GM18520 (cell line): Measurements from ENCODE around the gene RAP1B.

Experiments used
- ATAC-seq: cut with Tn5 transposase; IDR thresholded peaks from one replicate; pipeline ENCODE4 v1.9.1; 2021; ENCODE audit not compliant: unreplicated experiment

The RAP1B gene

DNA sequence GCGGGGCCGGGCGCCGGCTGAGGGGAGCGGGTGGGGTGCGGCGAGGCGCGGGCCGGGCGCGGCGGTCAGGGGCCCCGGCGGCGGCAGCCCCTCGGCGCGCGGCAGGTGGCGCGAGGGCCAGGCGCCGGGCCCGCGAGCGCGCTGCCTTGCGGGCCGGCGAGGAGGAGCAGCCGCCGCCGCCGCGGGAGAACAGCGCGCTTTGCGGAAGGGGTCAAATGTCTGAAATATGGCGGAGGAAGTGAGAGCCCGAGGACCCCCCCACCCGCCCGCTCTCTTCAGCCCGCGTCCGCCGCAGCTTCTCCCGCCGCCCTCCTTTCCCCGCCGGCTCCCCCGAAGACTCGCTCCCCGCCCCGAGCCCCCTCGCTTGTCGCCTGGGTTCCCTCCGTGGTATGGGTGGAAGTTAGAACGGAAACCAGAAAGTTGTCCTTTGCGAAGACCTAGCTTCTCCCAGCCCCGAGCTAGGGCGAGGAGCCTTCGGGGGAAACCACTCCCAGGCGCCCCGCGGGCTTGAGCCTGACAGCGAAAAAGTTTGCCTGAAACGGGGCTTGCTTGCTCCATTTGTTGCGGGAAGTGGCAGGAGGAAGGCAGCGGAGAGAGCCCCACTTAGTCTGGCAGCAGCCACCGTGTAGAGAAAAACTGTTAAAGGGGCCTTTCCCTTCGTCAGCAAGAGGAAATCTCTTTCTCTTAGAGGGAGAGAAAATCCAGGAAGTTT is 551 bp downstream of the RAP1B start:
- no peak for ATAC-seq

DNA sequence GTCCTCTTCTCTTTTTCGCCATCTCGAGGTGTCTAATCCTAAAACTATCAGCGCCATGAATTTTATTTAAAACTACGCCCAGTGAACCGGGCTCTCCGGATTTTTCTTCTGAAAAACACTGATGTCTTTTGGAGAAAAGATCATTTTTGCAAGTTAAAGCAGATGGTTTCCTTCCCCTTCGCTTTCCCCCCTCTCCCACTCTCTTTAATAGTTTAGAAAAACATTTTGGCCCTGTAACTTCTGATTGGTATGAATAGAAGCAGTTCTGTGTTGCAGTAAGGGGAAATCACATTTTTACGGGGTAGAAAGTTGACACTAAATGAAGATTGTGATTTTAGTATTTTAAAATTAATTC is 1.1 kb downstream of the RAP1B start:
- no peak for ATAC-seq

DNA sequence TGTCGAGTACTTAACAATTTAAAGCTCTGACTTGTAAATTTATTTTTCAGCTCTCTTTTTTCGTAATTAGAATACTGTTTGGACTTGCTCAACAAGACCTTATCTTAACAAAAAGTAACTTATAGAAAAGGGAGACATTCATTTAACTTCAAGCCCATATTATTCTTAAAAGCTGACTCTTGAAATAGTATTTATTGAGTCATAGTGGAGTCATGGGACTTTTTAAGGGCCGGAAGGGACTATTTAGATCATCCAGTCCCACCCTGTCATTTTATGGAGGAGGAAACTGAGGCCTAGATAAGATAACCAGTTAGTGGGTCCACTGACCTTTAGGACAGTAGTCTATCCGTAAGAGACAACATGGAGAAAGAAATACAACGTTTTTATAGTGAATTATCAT is 1.5 kb downstream of the RAP1B start:
- ATAC-seq = no peak

DNA sequence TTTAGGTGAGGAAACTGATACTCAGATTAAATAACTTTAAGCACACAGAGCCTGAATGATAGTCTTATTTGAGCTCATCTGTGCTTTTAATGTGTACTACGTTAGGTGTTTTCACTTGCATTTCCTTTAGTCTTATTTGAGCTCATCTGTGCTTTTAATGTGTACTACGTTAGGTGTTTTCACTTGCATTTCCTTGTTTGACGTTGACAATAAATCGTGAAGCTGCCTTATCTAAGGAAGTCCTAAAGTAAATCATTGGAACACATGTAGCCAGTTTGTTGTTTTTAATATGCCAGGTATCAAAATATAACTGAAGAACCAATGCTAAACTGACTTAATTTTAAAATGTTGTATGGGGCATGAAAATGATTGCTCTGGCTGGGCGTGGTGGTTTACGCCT is 2.0 kb downstream of the RAP1B start:
- no peak for ATAC-seq

DNA sequence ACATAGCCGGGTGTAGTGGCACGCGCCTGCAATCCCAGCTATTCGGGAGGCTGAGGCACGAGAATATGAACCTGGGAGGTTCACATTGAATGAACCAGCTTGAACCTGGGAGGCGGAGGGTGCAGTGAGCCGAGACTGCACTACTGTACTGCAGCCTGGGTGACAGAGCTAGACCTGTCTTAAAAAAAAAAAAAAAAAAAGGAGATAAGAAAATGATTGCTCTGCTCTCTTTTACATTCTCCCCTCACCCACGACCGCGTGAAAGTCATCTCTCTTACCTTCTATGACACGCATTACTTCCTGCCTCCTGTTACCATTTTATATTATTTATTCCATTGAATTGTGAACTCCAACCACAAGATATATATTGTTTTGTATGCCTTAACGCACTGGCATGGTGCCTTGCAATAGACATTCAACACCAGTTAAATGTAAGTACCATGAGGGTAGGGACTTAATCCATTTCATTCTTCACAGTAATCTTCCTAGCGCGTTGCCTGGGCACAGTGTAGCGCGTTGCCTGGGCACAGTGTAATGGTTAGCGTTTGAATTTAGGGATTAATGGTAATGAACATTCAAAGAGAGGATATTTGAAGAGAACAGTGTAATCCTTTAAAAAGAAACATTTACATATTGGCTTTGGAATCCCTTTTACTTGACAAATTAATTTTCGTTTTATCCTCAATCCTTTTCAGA is 2.7 kb downstream of the RAP1B start:
- no peak for ATAC-seq

DNA sequence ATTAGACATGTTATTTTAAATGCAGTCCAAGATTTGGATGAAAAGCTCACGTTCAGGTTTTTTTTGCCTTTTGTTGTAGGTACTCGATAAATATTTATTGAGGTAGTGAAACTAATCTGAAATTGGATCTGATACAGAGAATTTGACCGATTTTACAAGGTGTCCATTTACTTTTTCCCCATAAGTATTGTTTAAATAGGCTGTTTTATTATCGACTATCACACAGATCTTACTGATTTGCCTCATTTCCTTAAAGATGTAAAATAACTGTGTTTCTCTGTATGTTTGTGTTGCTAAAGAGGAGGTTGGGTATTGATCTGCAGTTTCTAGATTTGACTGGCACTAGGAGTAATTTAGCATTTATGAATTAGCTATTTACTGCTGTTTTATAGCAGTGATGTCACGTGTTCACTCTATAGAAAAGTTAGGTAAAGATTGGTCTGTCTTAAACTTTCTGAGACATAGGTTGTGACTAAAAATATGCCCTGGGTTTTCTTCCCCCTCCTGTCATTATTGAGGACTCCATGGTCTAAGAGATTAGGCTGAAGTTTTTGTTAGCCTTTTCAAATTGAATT is 3.5 kb downstream of the RAP1B start:
- ATAC-seq = no peak

DNA sequence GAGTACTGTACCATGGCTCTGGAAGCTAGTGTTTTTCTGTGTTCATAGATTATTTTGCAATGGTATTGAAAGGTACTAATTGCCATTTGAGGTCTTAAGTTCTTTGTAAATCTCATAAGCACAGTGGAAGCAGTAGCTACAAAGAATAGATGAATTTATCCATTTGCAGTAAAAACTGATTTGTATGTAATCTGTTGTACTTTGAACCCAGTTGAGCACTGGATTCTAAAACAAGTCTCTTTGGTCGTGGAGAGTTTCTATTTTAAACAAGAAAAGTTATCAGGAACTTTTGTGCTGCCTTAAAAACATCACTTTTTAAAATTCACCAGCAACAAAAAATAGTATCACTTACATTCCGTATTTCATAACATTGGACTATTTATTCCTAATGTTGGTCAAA is 4.1 kb downstream of the RAP1B start:
- ATAC-seq = no peak

DNA sequence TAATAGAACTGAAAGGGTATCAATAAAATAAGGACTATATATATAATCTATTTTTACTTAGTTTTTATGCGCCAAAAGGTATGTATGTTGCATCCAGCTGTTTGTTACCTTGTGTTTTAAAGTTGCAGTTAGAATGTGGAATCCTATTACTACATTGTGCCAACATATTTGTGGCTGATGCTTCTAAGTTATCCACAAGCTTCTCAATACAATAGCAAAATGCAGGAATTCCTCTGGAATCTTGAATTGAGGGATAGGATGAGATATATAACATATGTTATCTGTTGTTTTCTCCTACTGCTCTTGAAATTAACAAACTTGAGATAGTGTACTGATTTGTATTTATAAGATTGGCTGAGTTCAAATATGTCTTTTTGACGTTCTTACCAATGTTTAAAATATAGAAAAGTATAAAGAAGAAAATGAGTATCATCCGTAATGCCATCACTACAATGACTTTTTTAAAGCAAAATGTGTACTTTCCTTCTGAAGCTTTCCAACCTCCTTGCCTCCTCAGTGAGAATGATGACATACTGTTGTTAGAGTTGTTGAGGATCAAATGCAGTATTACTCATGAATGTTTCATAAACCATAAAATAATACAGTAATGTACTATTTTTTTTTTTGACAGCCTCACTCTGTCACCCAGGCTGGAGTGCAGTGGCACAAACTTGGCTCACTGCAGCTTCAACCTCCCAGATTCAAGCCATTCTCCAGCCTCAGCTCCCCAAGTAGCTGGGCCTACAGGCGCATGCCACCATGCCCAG is 6.6 kb downstream of the RAP1B start:
- ATAC-seq = no peak

DNA sequence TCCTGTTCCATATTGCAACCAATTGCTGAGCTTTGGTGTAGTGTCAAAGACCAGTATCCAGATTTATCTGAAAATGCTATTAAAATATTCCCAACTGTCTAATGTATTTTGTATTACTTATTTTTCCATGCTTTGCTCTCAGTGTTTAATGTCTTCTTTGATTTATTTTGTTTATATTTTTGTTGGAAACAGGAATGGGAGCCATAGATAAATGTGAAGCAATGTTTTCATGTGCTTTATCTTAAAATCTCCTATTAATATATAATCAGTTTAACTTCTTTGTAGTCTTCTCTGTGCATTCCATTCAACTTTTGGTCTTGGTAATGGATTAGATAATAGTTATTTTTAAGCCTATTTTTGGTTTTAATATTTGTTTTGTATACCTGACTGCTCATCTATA is 8.8 kb downstream of the RAP1B start:
- no peak for ATAC-seq

DNA sequence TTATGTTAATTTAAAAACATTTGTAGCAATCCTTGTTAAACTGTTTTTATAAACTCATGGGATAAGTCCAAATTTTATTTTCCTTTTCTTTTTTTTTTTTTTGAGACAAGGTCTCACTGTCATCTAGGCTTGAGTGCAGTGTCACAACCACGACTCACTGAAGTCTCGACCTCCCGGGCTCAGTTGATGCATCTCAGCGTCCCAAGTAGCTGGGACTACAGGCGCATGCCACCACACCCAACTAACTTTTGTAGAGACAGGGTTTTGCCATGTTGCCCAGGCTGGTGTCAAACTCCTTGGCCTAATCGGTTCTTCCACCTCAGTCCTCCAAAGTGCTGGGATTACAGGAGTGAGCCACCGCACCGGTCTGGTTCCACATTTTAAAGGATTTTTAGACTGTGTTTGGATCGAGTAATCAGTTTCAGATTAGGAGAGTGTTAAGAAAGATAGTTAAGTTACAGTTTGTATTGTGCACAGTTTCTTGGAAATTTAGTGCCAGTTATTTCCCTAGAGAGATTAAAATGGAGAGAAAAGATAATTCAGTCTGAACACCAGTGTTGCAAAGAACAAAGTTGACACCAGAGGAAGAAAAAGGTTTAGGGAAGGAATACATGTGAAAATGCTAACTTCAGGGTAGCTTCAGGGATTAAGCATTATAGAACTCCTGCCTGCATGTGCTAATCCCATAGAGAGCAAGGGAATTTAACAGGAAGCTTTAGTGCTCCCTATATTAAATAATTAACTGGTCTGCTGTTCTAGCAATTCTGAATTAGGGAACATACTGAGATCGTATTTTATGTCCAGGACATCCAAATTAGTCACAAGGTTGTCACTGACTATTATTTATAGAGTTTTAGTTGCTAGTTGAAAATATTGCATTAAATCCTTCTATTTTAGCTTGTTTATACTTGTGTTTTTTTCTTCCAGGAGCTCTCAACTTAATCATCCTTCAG is 10.1 kb downstream of the RAP1B start:
- ATAC-seq = no peak

DNA sequence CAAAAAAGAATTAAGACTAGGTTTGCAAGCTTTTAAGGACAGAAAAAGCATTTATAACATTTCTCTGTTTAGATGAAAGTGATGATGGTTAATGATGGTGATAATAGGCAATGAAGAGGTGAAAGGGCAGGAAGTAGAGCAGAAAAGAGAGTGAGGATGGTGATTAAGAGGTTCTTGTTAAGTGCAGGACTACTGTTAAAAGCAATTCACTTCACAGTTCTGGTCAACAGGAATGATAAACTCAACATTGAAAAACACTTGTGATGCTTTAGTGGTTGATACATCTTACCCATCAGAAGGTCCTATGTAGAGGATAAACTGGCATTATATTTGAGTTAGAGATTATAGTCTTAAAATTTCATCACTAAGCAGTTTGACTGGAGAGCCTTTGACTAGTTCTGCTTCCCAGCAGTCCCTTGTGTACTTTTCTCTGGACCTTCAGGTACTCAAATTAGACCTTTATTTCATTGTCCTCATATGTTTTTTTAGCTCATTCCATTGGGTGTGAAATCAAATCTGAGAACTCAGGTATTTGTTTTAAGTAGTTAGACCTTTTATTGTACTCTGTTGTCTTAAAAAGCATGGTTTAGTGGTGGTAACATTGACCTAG is 10.9 kb downstream of the RAP1B start:
- no peak for ATAC-seq

DNA sequence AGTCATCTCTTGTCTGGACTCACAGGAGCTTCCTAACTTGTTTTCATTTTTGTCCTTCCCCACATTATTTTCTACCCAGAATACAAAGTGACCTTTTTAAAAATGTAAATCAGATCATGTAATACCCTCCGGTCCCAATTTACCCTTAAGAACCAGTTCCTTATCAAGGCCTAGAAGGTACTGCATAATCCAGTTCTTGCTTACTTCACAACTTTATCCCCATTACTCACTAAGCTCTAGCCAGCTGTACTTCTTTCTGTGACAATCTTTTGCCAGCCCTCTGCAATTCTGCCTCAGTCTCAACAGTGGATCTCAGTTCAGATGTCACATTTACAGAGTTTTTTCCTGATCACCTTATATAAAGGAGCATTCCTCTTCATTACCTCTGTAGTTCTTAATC is 11.6 kb downstream of the RAP1B start:
- ATAC-seq = no peak

DNA sequence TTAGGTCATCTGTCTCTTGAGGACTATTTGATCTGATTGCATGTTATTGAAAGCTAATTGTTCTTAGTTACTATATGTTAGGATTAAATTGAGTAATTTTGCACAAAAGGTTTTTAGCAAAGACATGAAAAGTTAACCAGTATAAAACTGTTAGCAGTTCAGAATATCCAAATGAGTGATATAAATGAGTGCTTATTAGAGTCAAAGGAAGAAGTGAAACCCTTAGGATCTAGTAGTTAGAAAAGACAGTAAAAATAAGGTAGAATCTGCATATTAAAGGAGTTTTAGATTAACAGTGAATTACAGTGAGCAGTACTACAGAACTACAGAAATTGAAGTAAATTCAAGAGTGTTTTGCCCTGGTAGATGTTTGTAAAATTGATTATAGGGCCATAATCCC is 12.4 kb downstream of the RAP1B start:
- ATAC-seq = no peak

DNA sequence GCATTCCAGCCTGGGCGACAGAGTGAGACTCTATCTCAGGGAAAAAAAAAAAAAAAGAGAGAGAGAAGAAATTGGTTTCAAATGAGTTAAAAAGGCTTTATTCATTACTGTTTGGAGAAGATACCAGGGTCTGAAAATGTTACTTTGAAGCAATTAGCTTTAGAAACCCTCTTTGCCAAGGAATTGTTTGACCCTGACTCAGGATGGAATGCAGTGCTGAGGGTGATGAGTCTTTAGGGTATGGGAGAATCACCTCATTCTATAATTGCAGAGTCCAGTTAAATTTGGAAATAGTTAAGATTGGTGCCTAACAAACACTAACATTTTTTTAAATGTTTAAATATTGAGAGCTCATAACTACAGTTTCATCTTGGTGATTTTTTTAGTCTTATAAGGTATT is 13.3 kb downstream of the RAP1B start:
- ATAC-seq = no peak

DNA sequence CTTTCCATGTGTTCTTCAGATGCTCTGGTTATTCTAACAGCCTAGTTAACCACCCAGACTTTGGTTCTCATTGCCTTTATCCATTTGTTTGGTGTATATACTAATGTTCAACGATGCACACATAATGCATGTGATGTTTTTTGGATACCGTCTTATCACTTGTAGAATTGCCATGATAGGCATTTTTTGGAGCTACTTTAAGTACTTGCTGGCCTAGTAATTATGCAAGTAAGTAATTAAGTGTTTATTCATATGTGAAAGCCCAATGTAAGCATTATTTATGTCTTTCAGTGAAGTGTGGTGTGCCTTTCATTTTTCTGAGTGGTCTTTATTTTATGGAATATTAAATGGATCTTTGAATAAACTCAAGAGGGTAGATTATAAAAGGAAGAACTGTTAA is 14.2 kb downstream of the RAP1B start:
- ATAC-seq = no peak

DNA sequence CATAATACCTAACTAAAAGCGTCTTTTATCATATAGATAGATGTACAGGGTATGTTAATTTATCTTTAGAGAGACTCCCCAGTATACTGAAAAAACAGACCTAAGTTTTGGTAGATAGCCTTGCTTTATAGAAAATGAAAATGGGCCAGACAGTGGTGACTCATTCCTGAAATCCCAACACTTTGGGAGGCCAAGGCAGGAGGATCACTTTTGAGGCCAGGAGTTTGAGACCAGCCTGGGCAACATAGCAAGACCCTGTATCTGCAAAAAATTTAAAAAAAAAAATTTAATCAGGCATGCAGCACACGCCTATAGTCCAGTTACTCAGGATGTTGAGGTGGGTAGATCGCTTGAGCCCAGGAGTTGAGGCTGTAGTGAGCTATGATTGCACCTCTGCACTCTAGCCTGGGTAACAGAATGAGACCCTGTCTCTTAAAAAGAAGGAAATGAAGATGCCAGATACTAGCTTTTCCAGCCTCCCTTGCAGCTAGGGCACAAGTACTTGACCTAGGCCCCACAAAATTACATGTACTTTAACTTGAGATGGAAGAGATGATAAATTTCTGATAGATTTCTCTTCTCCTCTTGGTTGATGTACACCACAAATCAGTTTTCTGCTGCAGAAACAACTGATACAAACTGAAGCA is 17.1 kb downstream of the RAP1B start:
- no peak for ATAC-seq

DNA sequence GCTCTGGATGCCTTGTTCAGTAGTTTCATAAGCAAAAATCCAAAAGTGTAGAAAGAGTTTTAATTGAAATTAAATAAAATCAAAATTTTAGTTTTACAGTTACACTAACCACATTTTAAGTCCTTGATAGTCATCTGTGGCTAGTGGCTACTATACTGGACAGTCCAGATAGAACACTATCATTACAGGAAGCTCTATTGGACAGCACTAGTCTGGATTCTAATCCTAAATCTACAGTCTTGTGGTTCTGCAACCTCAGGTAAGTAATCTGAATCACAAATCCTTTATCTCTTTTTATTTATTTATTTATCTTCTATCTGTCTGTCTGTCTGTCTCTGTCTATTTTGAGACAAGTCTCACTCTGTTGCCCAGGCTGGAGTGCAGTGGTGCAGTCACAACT is 18.0 kb downstream of the RAP1B start:
- ATAC-seq = no peak

DNA sequence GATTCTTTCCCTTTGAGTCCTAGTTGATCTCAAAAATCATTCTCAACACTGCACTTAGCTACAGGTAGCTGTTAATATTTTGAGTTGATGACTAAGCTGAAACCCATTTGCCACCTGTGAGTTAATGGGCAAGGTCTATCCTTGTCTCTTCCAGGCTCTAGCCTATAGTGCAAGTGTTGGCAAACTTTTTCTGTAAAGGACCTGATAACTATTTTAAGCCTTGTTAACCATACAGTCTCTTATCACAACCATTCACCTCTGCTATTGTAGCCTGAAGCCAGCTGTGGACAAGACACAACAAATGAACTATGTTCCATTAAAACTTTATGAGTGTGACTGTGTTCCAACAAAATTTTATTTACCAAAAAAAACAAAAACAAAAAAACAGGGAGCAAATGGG is 19.4 kb downstream of the RAP1B start:
- ATAC-seq = no peak

DNA sequence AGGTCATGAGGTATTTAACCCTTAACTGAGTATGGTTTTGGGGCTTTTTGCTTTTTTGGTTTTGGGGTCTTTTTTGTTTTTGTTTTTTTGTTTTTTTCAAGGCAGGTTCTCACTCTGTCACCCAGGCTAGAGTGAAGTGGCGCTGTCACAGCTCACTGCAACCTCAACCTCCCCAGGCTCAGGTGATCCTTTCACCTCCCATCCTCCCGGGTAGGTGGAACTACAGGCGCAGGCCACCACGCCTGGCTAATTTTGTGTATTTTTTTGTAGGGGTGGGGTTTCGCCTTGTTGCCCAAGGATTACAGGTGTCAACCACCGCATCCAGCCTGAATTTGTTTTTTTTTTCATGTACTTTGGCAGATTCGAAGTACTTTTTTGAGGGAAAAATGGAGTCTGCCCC is 19.9 kb downstream of the RAP1B start:
- ATAC-seq = no peak

DNA sequence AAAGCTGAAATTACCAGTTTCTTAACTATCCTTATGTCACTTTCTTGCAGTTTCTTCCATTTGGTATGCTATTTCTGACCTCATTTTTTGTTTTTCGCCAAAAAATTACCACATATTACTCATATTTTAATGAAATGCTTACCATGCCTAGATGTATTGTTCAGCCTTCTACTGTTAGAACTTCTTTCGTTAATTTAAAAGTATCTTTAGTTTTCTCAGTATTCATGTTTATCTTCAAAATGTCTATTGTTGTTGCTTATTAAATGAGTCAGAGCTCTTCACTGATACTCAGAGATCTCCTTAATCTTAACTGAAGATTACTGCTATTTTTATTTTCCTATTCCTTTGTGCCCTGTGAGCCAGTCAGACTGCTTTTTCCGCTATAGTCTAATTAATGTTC is 20.5 kb downstream of the RAP1B start:
- no peak for ATAC-seq
